Kidney glomerular epithelial cell (primary cell): ENCODE data around the gene PDE3A.
A peak's percentile ranks its signal among the peaks of the same experiment; 100 is the strongest.

Experiments
- DNase-seq: peaks from one replicate; lab custom pipeline; 2025; lab: John Stamatoyannopoulos, UW

The PDE3A gene

GRCh38 chr12:20458011-20458410 is 89.7 kb downstream of the PDE3A start:
- no peak for DNase-seq

DNA sequence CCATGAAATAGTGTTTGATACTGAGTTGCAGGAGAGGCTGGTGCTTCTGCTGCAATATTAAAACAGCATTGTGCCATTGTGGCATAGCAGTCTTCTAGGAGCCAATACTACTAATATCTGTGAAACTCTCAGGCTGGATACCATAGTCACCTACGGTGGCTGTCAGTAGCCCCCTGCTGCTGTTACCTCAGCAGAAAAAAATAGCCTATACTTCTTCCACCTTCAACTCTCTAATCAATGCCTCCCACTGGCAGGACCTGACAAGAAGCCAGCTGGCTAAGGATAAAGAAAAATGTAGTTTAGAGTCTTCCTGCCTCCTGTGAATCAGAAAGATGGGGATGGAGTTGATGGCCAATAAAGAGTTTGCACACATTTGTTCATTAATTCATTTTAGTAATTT is 91.6 kb downstream of the PDE3A start:
- DNase-seq, result no peak

- no peak for DNase-seq
Observed at GRCh38 chr12:20460956-20461355, 92.6 kb downstream of the PDE3A start.

DNA sequence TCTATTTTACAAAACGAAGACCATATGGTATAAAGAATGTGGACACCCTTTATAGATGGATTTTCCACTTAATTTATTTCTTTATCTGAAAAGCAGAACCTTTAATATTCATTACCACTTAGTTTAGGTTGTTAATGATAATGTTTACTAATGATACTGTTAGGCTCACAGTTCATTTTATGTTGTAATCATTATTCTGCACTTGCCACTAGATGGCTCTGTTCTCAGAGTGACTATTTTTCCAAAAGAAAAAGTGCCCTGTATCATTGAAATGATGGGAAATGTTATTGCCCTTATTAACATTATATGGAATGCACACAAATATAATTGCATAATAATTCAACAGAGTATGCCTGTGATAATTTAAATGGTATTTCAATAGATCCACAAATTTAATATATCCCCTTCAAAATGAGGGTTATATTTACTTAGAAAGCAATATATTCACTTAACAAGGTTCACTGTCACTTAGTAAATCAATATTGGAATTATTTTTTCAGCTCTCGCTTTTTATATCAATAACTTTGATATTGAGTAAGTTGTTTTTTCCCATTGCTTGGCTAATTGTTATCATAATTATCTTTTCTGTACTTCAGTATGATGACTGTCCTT is 95.7 kb downstream of the PDE3A start:
- DNase-seq, result no peak

DNA sequence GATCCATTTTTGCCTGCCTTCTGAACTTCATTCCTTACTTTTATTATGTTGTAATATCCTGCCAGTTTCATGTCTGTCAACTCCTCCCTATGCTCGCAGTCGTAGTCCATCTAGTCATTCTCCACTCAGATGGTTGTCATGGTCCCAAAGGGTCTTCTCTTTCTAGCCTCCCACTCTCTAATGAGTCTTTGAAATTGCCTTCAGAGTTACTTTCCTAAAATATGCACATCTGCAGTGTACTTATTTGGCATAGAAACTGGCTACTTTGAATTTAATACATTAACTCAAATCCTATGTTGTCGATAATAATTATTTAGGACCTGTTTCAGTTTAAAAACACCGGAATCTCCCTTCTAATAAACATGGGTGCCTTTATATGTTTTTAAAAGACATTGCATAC is 101.0 kb downstream of the PDE3A start:
- no peak for DNase-seq

DNA sequence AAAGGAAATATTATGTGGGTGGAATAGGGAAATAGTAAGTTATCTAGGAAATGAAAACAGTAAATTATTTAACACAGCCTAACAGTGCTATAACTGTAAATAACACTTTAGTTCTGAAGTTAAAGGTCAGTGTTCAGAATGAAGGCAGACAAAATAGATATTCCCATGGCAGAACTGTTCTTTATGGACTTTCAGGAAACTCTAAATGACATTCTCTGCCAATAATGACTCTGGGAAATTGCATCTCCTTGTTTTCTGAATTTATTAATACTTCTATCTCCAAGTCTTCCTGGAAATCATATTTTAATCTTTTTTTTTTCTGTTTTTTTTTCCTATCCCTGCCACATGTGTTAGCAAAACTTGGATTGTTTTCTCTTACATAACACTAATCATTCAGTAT is 101.4 kb downstream of the PDE3A start:
- no peak for DNase-seq

- DNase-seq, result peak; percentile 13
Observed at GRCh38 chr12:20472102-20472782, 103.9 kb downstream of the PDE3A start.

DNA sequence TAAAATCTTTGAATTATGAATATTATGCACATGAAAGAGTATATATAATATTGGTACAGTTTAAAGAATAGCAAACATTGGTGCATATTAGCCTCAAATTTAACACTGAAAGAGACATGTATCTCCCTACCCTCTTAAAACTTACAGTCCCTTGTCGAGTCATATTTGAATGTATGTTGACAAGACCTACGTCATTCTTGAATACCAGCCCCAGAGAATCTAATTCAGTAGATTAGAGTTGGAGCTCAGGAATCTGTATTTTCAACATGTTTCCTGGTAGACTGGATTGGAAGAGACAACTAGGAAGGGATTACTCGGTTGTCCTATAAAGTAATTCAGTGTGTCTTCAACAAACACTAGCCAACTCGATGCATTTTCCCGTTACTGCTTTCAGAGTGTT is 104.8 kb downstream of the PDE3A start:
- DNase-seq, result no peak

- DNase-seq, result no peak
Observed at GRCh38 chr12:20474016-20474415, 105.7 kb downstream of the PDE3A start.

DNA sequence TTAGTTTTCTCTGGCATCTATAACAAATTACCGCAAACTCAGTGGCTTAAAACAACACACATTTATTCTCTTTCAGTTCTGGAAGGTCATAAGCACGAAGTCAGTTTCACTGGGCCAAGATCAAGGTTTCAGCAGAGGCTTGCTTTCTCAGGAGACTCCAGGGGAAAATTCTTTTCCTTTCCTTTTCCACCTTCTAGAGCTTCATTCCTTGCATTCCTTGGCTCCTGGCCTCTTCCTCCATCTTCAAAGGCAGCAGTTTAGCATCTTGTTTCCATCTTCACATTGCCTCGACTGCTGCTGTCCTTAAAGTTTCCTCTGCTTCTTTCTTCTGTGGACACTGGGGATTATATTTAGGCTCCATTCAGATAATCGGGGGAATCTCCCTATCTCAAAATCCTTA is 106.1 kb downstream of the PDE3A start:
- DNase-seq, result no peak

DNA sequence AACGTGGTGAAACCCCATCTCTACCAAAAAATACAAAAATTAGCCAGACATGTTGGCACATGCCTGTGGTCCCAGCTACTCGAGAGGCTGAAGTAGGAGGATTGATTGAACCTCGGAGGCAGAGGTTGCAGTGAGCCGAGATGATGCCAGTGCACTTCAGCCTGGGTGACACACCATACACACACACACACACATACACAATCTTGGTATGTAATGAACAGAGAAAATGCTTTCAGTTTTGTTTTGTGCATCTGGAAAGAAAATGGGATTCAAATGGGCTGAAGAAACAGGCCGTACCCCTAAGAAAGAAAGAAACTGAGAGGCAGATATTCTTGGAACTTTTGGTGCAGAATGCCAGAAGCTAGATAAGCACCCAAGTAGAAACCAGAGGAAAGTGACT is 107.2 kb downstream of the PDE3A start:
- no peak for DNase-seq

DNA sequence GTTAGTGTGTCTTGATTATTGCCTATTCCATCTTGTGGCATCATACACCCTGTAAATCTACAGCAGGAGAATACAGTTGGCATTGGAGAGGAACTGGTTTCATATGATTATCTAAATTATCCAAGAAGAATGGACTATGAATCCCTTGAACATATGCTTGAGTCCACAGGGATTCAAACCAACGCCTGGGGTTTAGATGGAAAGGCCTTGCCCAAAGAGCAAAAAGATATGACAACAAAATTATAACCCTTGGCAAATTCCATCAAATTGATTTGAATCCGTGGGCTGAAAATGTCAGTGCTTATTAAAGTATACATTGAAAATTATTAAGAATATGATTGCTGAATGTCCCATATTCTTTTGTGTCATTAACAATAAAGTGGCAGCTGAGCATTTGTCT is 108.2 kb downstream of the PDE3A start:
- no peak for DNase-seq

DNA sequence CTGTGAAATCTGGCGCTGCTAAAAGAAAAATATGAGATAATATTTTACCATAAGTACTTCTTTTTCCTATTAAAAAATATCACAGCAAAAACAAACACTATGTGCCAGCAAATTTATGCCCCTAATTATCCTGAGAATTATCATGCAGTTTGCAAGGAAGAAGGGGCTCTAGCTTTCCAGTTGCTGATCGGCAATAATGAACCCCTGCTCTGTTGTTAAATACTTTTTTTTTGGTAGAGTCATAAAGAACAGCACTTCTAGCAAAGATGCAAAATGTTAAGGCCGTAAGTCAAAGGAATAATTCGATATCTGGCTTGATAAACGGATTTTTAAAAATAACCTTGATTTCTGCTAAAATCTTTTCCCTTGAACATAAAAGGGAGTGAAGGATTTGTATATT is 108.9 kb downstream of the PDE3A start:
- DNase-seq, result no peak

GRCh38 chr12:20477672-20478071 is 109.3 kb downstream of the PDE3A start:
- no peak for DNase-seq

DNA sequence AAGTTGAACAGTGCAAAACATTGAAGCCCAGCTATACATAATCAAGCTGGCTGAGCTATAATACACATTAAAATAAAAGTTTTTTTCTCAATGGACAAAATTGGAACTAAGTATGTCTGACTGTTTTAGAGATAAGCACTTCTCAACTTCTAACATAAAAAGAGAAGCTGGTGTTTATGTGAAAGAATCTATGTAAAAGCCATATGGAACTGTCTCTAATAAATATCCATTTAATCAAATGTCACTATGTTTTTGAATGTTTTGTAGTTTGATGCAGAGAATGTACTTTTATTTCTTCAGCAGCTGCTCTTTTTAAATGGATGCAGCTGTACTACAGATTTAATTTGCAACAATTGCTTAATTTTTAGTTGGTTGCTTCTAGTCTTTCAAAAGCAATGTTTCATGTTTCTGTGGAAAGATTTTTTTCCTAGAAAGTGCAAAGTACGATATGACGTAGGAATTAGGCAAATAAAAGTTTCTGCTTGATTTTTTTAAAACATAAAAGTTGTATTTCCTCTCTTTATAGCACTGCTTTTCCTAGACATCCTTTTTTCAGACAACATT is 114.2 kb downstream of the PDE3A start:
- no peak for DNase-seq

- no peak for DNase-seq
Observed at GRCh38 chr12:20483776-20484175, 115.4 kb downstream of the PDE3A start.

- DNase-seq, result no peak
Observed at GRCh38 chr12:20486233-20486632, 117.9 kb downstream of the PDE3A start.

GRCh38 chr12:20487519-20487918 is 119.2 kb downstream of the PDE3A start:
- no peak for DNase-seq

GRCh38 chr12:20489645-20490044 is 121.3 kb downstream of the PDE3A start:
- no peak for DNase-seq

DNA sequence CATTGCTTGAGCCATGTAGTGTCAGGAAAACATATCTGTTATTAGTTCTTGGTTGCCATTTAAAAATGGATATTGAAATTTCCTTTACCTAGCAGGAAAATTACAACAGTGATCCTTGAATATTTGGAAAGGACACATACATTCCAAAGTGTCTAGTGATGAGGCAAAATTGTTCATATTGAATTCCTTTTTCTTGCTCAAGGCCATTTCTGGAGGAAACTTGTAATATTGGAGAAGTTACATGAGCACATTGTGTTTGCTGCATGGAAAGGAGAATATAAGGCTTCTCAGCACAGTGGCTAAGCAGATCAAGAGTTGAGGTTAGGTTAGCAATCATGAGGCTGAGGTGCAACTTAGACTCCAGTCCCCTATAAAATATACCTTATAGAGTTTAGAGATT is 121.9 kb downstream of the PDE3A start:
- no peak for DNase-seq

GRCh38 chr12:20491290-20491689 is 123.0 kb downstream of the PDE3A start:
- DNase-seq, result no peak

DNA sequence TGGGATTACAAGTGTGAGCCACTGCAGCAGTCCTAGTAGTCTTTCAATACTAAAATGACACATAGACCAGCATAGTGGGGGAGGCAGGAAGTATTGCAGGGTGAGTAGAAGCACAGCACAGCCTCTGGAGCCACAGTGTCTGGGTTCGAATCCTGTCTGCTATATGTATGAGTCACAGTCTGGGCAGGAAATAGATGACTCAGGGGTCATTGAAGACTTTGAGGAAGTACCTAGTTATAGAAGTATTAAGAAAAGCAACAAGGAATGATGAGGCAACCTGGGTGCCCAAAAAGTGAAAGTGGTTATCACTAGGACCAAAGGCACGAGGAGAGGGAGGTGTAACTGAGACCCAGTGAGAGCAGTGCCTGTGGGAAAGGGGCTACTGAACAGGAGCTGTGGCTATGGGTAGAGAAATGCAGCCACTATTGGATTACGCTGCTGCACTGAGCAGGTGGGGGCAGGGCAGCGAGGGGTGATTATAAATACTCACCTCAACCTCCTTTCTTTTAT is 124.0 kb downstream of the PDE3A start:
- no peak for DNase-seq

DNA sequence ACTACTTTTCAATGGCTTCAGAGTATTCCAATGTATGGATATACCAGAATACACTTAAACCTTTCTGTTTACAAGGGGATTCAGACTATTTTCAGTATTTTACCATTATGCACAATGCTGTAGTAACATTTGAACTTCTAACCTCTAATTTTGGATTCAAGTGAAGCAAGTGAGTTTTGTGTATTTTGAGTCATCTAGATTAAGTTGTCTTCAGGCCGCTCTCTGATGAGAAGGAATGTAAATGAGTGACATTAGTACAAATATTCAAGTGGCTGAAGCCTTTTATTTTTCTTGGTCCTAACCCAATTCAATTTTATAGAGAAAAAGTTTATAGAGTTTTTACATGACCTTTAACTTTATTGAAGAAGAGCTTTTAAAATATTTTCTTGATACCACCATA is 125.6 kb downstream of the PDE3A start:
- DNase-seq, result no peak

GRCh38 chr12:20494851-20495250 is 126.5 kb downstream of the PDE3A start:
- no peak for DNase-seq
